NB4 (cell line): ENCODE results near the gene ZNF768.

ENCODE experiments used
- DNase-seq: peaks from one replicate; pipeline ENCODE4 v3.0.0; 2010; ENCODE audit warnings: low read depth
- H3K4me3 ChIP-seq: one replicate; pipeline ENCODE4 v1.5.1; 2011; ENCODE audit warnings: mild to moderate bottlenecking, low read depth, low read length, moderate library complexity
- MYC ChIP-seq: IDR thresholded peaks from 2 replicates; pipeline ENCODE4 v1.6.1; 2011; ENCODE audit warnings: low read depth, low read length
- POLR2A ChIP-seq: IDR thresholded peaks from 2 replicates; pipeline ENCODE4 v1.6.1; 2011; ENCODE audit warnings: mild to moderate bottlenecking; ENCODE audit not compliant: insufficient read length; ENCODE audit errors: extremely low read depth
- TF ChIP-seq, protein P1 (sequence below): IDR thresholded peaks from one replicate; pipeline ENCODE4 v1.5.1; 2012; ENCODE audit warnings: low read depth, low read length
- TF ChIP-seq, protein P2 (sequence below): IDR thresholded peaks from 2 replicates; pipeline ENCODE4 v1.6.1; 2011; ENCODE audit warnings: low read depth, low read length

ZNF768 gene

DNA sequence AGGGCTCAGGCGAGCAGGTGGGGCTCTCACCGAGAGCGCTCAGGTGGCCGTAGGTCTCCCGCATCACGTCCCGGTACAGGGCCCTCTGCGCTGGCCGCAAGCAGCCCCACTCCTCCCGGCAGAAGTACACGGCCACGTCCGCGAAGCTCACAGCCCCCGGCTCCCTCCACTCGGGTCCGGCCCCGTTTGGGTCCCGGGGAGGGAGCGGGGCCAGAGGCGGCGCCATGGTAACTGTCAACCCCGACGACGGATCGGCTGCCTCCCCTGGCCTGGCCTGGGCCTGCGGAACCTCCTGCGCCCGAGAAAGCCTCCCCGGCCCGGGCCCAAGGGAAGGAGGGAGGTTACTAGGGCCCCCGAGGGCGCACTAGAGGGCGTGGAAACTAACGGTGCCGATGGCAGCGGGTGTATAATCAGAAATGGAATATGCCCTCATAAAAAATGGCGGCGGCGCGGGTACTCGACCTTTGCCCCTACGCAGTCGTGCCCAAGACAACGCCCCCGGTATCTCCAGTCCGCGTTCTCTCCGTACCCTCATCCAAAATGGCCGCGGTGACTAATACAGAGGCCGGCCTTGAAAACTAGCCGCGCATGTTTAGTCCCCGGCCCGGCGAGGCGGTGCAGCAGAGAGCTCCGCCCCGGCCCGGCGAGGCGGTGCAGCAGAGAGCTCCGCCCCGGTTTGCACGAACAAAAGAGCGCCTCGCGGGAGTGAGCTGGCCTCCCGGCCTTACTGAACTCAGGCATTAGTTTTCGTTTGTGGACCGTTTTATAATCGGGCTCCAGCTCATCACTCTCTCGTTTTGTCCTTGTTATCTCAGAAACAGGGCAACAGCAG is 31.8 kb upstream of the ZNF768 start, which contains the start of gene ZNF764:
Gene ZNF764 (minus strand): TSS at position 418 of the 832 bp plus-strand sequence. CDS start 192 bp downstream, at position 226.
- DNase-seq = peak; percentile 98
- H3K4me3 ChIP-seq = peak within 1 kb of the TSS; percentile 76
- TF ChIP-seq MYC (peak; percentile 74; the same call in 1 of the 2 replicates), POLR2A (peak; percentile 69)
- TF ChIP-seq, protein P1, sequence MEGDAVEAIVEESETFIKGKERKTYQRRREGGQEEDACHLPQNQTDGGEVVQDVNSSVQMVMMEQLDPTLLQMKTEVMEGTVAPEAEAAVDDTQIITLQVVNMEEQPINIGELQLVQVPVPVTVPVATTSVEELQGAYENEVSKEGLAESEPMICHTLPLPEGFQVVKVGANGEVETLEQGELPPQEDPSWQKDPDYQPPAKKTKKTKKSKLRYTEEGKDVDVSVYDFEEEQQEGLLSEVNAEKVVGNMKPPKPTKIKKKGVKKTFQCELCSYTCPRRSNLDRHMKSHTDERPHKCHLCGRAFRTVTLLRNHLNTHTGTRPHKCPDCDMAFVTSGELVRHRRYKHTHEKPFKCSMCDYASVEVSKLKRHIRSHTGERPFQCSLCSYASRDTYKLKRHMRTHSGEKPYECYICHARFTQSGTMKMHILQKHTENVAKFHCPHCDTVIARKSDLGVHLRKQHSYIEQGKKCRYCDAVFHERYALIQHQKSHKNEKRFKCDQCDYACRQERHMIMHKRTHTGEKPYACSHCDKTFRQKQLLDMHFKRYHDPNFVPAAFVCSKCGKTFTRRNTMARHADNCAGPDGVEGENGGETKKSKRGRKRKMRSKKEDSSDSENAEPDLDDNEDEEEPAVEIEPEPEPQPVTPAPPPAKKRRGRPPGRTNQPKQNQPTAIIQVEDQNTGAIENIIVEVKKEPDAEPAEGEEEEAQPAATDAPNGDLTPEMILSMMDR = no peak
- TF ChIP-seq, protein P2, sequence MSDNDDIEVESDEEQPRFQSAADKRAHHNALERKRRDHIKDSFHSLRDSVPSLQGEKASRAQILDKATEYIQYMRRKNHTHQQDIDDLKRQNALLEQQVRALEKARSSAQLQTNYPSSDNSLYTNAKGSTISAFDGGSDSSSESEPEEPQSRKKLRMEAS = peak; percentile 61

- TF ChIP-seq POLR2A = no peak
- TF ChIP-seq, protein P2 = peak; percentile 6; the same call in 1 of the 2 replicates
- H3K4me3 ChIP-seq = peak overlapping the region; percentile 76
- DNase-seq = no peak
These were observed 31.3 kb upstream of the ZNF768 start for GRCh38 chr16:30557707-30557956.

GRCh38 chr16:30556125-30556473 is 29.7 kb upstream of the ZNF768 start:
- DNase-seq = no peak
- no peak for TF ChIP-seq MYC
- TF ChIP-seq POLR2A = no peak
- TF ChIP-seq, protein P2 = no peak
- TF ChIP-seq, protein P1 = no peak

GRCh38 chr16:30555315-30556124 is 29.2 kb upstream of the ZNF768 start:
- TF ChIP-seq, protein P1 = no peak
- TF ChIP-seq, protein P2 = no peak
- TF ChIP-seq POLR2A = no peak
- no peak for TF ChIP-seq MYC
- DNase-seq = no peak
- H3K4me3 ChIP-seq = no peak overlapping the region

More at GRCh38 chr16:30556125-30556473, 29.7 kb upstream of the ZNF768 start:
- no peak overlapping the region for H3K4me3 ChIP-seq

DNA sequence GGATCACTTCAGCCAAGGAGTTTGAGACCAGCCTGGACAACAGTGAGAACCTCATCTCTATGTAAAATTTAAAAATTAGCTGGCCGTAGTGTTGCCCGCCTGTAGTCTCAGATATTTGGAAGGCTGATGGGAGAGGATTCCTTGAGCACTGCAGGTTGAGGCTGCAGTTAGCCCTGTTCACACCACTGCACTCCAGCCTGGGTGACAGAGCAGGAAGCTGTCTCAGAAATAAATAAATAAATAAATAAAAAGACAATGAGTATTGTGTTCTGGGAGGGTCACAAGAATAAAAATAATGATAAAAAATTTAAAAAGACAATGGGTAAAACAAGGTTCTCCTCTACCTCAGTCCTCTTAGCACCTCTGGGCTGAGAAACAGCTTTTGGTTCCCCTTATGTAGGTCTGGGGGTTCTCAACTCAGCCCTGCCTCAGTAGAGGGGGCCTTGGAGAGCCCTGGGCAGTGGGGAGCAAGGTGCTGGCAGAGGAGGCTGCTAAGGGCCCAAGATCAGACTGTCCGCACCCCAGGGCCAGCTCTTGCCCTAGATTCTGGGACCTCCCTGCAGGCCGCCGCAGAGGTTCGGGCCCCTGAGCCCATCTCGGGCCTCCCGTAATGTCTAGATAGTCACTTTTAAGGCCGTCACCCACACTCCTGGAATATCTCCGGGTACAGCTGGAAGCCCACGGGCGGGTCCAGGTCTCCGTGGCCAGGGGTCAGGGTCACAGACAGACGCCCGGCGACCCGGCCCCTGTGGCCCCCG is 28.4 kb upstream of the ZNF768 start:
- TF ChIP-seq, protein P1 = no peak
- TF ChIP-seq POLR2A = no peak
- DNase-seq = no peak
- H3K4me3 ChIP-seq = no peak overlapping the region
